Measurements from ENCODE around the gene GRIA4. TPM values are rescaled to one million over a fixed set of nuclear protein-coding genes. Genes with fewer than 3 reads are reported as not detected.
"Not testable (repeated sequence)": the region's sequence is repeated elsewhere in the genome, so short reads cannot be mapped to it uniquely, and the experiment has no call there.

Gene GRIA4
- total RNA-seq, 1 donor from 2014 or later, result not detected

DNA sequence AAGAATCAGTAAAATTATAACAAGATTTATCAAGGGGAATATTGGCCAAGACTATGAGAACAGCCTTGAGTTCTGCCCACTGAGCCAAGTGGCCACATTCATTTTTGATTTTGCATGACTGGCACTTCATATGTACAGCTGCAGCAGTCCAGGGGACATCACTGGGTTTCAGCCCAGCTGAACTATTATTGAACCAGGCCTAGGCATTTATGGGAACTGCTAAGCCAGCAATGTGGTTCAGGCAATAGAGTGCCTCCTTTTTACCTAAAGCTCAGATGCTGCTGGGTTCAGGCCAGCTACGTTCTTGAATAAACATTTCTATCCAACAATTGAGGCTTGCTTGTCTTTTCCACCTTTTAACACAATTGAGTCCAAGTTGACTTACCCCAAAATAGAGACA lies 215.3 kb downstream of the GRIA4 start:
- DNase-seq (ENCODE audit: missing footprints), result no peak
- no peak for ATAC-seq
- intact Hi-C loops (cut with DNase I), result no loop called here

DNA sequence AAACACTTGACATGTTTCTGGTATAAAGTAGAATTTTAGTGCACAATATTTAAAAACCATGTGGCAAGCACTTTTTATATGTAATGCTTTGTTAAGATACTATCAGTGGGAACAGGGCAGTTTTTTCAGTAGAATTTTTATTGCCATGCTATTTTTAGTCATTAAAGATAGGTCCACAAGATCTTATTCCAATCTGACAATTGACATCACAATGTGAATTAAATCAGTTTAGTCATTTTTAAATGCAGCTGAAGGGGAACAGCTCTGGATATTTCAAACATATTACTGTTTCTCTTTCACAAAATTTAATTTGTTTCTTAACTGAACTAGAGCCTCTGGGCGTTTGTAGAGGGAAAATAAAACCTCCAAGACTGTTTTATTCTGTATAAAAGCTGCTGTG lies 218.0 kb downstream of the GRIA4 start:
- no peak for DNase-seq (ENCODE audit: missing footprints)
- intact Hi-C loops (cut with DNase I), result no loop called here
- no peak for ATAC-seq

DNA sequence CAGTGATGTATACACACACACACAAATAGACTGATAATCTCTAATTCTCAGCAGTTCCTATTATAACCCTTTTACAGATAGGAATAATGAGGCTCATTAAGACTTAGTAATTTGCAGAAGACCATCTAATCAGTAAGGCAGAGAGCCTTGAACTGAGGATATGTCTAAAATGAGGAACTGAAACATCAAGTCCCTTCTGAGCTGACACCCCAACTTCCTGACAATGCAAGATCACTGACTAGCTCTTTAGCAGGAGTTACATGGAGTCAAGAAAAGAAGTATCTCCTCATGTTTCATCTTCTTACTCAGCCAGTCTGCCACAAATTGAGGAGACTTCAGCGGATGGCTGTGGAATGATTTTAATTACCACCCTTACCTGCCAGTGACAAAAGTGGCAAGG lies 219.2 kb downstream of the GRIA4 start:
- no peak for ATAC-seq

DNA sequence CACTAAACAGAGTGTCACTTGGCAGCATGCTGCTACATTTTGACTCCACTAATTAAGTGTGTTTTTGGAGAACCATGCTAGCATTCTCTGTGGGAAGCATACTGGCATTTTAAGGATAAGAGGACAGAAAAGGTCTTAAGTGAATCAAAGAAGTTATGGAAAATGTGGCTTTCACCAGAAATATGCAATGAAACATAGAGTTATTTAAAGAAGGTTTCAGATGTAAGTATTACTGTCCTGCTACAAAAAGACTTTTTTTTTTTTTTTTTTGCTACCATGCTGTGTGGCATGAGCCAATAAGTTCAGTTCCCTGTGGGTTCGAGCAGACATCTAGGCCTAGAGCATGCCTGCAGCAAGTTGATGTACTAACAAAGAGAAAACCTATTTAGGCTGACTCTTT lies 224.6 kb downstream of the GRIA4 start:
- ATAC-seq (no peak), DNase-seq (ENCODE audit: missing footprints) (no peak)
- intact Hi-C loops (cut with DNase I), result no loop called here

More for the DNA sequence above, 219.2 kb downstream of the GRIA4 start:
- DNase-seq (ENCODE audit: missing footprints), result no peak
- intact Hi-C loops (cut with DNase I), result no loop called here

DNA sequence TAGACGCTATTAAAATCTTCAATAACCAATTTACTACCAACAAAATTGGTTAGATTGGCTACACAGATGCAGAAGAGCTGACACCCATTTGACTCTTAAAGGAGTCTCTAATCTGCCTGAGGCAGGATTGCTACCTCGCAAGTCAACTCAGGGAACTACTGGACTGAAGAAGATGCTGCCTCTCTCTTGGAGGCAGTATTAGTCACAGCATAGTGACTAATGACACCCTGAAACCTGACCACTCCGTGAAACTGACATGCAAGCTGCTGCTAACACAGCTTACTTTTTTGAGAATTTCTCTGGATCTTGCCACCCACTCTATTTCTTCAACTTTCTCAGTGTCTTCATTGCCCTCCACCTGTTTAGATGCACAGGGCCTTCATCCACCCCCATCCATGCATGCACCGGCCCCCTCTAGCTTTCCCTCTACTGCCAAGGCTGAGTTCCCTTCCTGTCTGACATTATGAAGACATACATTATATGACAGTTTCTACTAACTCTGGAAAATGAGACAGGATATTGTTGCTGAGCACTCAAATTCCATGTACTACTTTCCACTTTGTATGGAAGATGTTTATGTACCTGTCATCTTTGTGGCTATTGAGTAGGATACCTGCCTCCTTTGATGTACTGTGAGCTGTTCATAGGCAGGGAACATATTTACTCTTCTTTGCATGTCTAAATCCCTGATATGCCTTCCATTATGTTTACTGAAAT lies 229.0 kb downstream of the GRIA4 start:
- intact Hi-C loops (cut with DNase I), result no loop called here
- ATAC-seq (no peak), DNase-seq (ENCODE audit: missing footprints) (no peak)

DNA sequence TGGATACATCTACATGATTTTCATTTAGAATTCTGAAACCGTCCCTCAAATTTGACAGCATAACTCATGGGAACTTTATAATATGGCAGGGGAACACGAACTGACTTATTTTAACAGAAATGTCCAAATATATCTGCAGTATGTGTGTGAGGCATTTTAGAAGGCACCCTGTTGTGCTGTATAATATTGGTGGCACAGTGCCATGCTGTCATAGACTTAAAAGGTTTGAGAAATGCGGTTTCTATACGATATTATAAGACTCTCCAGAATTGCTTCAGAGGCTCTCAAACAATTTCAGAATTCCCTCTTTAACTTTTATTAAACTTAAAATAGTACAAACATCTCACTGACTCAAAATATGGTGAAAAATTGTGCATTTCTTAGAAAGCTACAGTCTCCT lies 230.5 kb downstream of the GRIA4 start:
- no peak for ATAC-seq
- DNase-seq (ENCODE audit: missing footprints), result no peak
- intact Hi-C loops (cut with DNase I), result no loop called here

DNA sequence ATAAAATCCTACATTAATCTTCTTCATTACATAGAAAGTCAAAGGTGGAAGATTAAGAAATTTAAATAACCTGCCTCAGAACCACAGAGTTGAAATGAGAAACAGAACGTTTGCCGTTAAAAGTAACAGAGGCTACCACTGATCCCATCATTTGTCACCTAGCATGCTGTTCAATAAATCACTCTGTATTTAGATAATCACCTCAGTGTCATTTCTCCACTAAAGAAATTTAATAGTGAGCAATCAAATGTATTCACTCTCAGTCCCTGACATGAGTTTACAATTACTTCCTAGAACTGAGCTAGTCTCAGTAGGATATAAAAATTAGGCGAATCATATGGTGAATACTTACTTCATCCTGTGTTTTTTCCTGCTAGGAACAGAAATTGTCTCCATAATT lies 242.5 kb downstream of the GRIA4 start:
- DNase-seq (ENCODE audit: missing footprints) (no peak), ATAC-seq (no peak)
- intact Hi-C loops (cut with DNase I), result no loop called here

DNA sequence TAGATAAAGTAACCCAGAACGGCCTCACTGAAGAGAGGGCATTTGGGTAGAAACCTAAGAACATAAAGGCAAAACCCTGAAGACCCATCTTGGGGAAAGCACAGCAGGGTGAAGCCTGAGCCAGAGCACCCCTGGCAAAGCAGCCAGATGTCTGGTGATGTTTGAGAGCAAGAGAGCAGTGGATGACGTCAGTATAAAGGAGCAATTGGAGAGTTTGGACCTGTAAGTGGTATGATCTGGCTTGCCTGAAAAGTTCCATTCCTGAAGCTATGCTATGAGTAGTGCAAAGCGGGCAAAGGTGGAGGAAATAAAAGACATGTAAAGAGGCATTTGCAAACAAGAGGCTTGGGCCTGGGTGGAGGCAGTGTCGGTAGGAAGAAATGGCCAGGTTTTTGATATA lies 244.4 kb downstream of the GRIA4 start:
- no peak for ATAC-seq

DNA sequence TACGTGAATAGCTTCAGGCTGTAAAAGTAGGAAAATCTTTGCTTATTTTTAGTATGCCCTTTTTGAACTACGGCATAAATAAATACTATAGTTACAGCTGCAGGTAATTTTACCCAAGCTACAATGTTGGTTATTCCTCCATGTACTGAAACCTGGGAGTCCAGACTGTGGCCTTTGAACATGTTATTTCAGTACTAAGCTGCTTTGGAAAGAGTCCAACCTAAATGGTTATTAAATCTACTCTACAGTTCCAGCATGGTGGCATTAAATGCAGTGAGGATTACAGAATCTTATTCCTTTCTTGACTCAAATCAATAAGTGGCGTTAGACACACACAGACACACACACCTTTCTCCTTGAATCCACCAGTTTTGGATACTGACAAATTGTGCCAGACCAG lies 247.1 kb downstream of the GRIA4 start:
- DNase-seq (ENCODE audit: missing footprints) (no peak), ATAC-seq (no peak)
- intact Hi-C loops (cut with DNase I), result no loop called here

More for the DNA sequence above, 244.4 kb downstream of the GRIA4 start:
- DNase-seq (ENCODE audit: missing footprints), result no peak
- intact Hi-C loops (cut with DNase I), result no loop called here

DNA sequence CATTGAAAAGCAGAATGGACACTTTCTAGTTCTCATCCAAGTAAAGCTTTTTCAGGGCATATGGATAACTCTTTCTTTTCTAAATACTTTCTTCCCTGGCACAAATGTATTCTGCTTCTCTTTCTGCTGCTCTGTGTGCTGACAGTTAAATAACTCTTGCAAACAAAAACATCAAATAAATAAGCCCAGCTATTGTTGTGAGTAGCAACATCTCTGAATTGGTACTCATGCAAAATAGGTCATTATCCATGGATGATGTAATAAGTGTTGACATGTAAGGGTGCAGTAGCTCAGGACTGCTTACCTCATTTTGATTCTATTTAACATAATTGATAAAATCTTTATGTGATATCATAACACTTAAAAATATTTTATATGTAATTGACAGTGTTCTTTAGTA lies 247.9 kb downstream of the GRIA4 start:
- DNase-seq (ENCODE audit: missing footprints) (no peak), ATAC-seq (no peak)
- intact Hi-C loops (cut with DNase I), result no loop called here

DNA sequence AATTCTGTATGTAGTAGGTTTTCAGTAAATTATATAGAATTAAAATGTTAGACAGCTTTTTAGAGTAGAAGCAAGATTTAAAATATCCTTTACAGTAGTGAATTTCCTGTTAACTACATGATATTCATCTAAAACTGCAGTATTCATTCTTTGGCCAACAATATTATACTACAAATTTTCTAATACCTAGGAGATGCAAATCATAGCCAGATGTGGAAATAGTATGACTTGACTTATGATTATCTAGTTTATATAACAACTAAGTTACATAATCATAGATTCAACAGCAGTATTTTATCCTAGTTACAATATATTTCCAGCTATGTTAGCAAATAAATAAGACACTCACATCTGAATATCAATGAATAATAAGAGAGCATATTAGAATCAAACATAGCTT lies 249.0 kb downstream of the GRIA4 start:
- DNase-seq (ENCODE audit: missing footprints) (no peak), ATAC-seq (no peak)
- intact Hi-C loops (cut with DNase I), result no loop called here

DNA sequence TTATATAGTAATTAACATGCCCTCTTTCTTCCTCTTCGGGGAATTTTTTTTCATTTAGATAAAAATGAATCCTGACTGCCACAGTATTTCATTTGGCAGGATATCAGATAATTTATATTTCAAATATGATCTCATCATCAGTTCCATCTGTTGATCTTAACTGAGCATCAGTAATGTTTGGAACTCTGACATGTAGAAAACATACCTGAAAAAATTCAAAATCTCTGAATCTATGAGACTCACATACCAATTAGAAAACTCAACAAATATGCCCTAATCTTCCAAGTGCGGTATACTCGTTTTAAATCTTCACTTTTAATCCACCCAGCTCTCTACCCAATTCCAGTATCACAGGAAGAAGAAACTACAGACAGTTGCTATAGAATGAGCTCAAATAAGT lies 250.2 kb downstream of the GRIA4 start:
- no peak for DNase-seq (ENCODE audit: missing footprints)
- intact Hi-C loops (cut with DNase I), result no loop called here
- ATAC-seq, result no peak

DNA sequence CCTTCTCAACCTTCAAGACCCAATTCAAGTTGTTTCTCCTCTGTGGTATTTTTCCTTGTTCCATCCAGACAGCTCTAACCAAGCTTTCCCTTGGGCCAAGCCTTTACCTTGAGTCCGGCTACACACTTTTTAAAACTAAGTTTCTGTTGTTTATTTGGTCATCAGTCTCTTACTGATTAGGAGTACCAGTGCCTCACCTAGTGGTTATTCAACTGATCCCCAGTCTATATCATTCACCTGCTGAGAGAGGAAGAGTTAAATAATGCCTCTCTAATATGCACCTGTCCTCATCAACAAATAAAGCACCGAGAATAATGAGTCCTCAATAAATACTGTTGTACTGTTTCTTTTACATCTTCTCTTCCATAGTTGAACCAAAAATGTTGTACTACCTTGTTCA lies 251.4 kb downstream of the GRIA4 start:
- intact Hi-C loops (cut with DNase I), result no loop called here
- DNase-seq (ENCODE audit: missing footprints) (no peak), ATAC-seq (no peak)

DNA sequence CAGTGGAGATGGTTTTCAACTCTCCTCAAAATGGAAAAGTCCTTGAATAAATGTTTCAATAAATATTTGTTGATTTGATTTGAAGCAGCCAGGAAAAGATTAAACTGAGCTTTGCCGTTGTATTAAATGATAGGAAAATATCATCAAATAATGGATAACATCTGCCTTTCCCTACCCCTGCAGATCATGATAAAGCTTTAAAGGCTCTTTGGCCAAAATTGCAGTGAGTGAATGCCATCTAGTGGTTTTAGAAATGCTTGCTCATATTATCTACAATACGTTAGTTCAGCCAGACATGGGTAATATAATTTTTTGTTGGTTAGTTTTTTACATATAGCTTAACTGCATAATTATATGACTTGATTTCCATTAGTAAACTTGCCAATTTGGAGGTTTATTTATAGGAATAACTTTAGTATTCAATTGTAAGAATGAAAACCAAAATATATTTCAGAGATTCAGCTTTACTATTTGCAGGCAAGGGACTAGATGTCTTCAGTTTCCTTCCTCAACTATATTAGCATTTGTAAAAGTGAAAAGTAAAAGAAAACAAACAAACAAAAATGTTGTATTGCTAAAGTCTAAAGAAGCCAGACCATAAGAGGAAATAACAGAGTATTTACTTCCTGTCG lies 253.0 kb downstream of the GRIA4 start:
- DNase-seq (ENCODE audit: missing footprints), result no peak
- intact Hi-C loops (cut with DNase I), result no loop called here
- no peak for ATAC-seq

DNA sequence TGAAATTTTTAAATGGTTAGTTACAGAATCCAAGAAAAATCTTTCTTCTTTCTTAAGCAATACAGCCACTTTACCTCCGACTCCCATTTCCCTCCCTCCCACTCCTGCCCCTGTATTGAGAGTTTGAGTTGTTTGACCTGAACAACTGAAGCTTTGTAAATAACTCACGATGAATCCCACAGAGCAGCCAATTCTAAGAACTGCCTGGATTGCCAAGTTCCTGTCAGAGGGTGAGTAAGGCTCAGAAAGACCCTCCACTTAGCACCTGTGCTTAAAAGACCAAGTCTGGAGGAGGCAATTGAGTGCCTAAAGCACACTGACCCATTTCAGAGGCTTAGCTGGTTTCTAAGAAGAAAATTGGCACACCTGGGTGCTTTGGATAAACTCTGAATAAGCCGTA lies 253.7 kb downstream of the GRIA4 start:
- intact Hi-C loops (cut with DNase I), result no loop called here
- no peak for ATAC-seq
- DNase-seq (ENCODE audit: missing footprints), result no peak

DNA sequence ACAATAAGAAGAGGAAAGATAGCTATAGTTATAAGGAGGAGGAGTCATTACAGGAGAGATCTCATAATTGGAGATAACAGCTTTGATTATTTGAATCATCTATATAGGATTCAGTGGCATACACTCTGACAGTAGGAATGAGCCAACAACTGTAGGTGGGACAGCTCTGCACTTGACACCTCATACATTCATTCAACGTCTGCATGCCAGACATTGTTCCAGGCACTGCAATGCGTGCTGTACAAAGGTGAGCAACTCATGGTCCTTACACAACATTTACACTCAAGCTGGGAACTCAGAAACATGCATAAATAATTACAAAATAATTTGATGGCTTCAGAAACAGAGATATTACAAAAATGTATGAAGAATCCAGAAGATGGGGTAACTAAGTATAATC lies 257.9 kb downstream of the GRIA4 start:
- no peak for DNase-seq (ENCODE audit: missing footprints)
- intact Hi-C loops (cut with DNase I), result no loop called here
- no peak for ATAC-seq

DNA sequence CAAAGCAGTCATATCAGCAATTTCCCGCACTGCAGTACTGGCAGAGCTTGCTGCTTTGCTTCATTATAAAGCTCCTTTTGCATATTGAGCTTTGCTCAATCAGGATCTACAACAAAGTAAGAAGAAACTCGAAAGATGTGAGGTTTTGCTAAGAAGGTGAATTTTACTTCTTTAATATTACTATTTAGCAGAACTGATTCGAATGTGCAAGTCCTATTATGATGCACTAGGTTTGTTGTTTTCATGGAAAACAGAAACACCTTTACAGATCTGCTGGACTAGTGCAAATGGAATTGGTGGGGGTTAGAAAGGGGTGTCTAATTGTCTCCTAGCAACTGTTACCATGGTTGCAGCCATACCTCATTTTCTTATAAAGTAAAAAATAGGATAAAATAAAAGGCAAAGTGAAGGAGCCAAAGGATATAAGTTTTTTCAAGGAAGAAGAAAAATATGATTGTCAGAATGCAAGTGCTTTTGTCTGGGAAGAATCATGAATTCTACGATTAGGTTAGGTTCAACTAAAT lies 259.0 kb downstream of the GRIA4 start:
- intact Hi-C loops (cut with DNase I), result no loop called here
- no peak for ATAC-seq

DNA sequence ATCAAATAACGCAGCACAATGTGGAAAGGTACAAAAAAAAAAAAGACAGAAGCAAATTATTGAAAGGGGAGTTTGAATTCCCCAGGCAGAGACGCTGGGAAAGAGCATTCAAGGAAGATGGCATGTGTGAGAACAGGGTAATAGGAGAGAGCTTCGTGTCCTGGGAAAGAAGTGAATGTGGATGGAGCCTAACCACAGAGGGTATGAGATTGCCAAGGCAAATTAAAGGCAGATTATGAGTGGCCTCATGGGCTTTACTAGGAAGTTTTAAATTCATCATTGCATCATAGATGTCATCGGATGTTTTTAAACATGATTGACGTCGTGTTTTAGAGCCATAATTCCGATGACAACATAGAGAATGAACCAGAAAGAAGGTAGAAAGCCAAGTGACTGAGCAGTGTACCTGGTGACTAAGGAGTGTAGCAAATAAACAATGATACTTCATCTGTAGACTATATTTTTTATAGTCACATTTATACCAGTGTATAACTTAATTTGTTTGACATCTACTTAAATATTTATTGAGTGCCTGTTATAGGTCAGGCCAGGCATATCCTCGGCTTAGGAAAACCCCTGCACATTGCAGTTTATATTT lies 260.7 kb downstream of the GRIA4 start:
- ATAC-seq (no peak), DNase-seq (ENCODE audit: missing footprints) (no peak)
- intact Hi-C loops (cut with DNase I), result no loop called here

More for the DNA sequence above, 259.0 kb downstream of the GRIA4 start:
- DNase-seq (ENCODE audit: missing footprints), result no peak

DNA sequence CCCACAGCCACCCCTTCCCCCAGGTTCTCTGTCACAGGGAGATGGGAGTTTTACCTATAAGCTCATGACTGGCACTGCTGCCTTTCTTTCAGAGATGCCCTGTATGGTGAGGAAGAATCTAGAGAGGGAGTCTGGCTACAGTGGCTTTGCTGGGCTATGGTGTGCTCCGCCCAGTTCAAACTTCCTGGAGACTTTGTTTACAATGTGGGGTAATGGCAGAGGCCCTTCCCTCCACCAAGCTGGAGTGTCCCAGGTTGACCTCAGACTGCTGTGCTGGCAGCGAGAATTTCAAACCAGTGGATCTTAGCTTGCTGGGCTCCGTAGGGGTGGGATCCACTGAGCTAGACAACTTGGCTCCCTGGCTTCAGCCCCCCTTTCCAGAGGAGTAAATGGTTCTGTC lies 268.6 kb downstream of the GRIA4 start:
- DNase-seq (ENCODE audit: missing footprints) (no peak), ATAC-seq (no peak)
- intact Hi-C loops (cut with DNase I), result no loop called here

DNA sequence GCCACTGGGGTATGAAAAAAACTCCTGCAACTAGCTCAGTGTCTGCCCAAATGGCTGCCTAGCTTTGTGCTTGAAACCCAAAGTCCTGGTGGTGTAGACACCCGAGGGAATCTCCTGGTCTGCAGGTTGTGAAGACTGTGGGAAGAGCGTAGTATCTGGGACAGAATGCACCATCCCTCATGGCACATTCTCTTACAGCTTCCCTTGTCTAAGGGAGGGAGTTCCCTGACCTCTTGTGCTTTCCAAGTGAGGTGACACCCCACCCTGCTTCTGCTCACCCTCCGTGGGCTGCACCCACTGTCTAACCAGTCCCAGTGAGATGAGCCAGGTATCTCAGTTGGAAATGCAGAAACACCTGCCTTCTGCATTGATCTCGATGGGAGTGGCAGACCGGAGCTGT lies 269.1 kb downstream of the GRIA4 start:
- DNase-seq (ENCODE audit: missing footprints); ATAC-seq; intact Hi-C loops (cut with DNase I): not testable (repeated sequence)
